Measurements from ENCODE around the gene DRC3. TPM values are rescaled to one million over a fixed set of nuclear protein-coding genes. Genes with fewer than 3 reads are reported as not detected.

DRC3 gene
- total RNA-seq, 1 donor from 2014 or later, result 0.43 TPM

DNA sequence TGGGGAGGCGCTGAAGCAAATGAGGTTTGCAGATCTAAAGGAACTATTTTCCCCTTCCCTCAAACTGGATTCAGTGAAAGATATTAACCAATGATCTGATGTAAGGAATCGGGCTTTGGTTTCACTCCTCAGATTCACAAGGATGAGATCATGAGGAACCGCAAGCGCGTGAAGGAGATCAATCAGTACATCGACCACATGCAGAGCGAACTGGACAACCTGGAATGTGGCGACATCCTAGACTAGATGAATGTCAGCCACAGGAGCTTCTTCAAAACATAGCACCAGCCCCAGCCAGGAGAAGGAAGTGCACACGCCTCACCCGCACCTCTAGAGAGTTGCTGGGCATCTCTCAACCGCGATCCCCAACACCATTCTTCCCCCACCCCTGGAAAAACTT lies 43.8 kb downstream of the DRC3 start:
- H3K27ac Mint-ChIP-seq (ENCODE audit: unreplicated experiment), result no peak overlapping the region
- H3K9me3 Mint-ChIP-seq (ENCODE audit: unreplicated experiment), result no peaks in the 10 kb centered on the region
- peaks cover 7% of the 10 kb centered on the region for H3K36me3 Mint-ChIP-seq (ENCODE audit: low read depth, unreplicated experiment)
- no peak overlapping the region for H3K4me3 Mint-ChIP-seq (ENCODE audit: unreplicated experiment)
- H3K4me1 Mint-ChIP-seq (ENCODE audit: low read depth, unreplicated experiment), result peaks cover 19% of the 10 kb centered on the region
- no peaks in the 10 kb centered on the region for H3K27me3 Mint-ChIP-seq (ENCODE audit: low read depth, unreplicated experiment)
- Histone ChIP-seq H2AFZ (ENCODE audit: low read depth, low read length) (no peak overlapping the region), H3K4me2 (ENCODE audit: low read length) (no peak overlapping the region), H3K9me3 (ENCODE audit: insufficient read depth, low read depth, low read length) (no peaks in the 10 kb centered on the region), H3K27ac (ENCODE audit: low read depth, low read length) (no peak overlapping the region), H3K36me3 (ENCODE audit: insufficient read depth, low read length) (peaks cover 2% of the 10 kb centered on the region), H3K4me3 (ENCODE audit: insufficient read depth, low read depth, low read length) (no peak overlapping the region), H3K79me2 (ENCODE audit: insufficient read depth, low read length) (no peaks in the 10 kb centered on the region), H3K4me1 (ENCODE audit: insufficient read depth, low read length) (peaks cover 9% of the 10 kb centered on the region), H4K20me1 (ENCODE audit: insufficient read depth, low read length) (peaks cover 7% of the 10 kb centered on the region), H3K27me3 (ENCODE audit: insufficient read depth, low read length) (peaks cover 2% of the 10 kb centered on the region), H3K9ac (ENCODE audit: low read length) (no peak overlapping the region)
- DNase-seq (ENCODE audit: low read depth) (no peak), FAIRE-seq (no peak)
- TF ChIP-seq EZH2 (IDR thresholded peaks at IDR 0.05; ENCODE audit: insufficient read depth, low read length), result no peak
- TF ChIP-seq, protein P1, sequence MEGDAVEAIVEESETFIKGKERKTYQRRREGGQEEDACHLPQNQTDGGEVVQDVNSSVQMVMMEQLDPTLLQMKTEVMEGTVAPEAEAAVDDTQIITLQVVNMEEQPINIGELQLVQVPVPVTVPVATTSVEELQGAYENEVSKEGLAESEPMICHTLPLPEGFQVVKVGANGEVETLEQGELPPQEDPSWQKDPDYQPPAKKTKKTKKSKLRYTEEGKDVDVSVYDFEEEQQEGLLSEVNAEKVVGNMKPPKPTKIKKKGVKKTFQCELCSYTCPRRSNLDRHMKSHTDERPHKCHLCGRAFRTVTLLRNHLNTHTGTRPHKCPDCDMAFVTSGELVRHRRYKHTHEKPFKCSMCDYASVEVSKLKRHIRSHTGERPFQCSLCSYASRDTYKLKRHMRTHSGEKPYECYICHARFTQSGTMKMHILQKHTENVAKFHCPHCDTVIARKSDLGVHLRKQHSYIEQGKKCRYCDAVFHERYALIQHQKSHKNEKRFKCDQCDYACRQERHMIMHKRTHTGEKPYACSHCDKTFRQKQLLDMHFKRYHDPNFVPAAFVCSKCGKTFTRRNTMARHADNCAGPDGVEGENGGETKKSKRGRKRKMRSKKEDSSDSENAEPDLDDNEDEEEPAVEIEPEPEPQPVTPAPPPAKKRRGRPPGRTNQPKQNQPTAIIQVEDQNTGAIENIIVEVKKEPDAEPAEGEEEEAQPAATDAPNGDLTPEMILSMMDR (IDR thresholded peaks at IDR 0.05; ENCODE audit: insufficient read depth, low read depth, low read length), result no peak

GRCh38 chr17:18017958-18018357 lies 45.3 kb downstream of the DRC3 start:
- H3K36me3 ChIP-seq (ENCODE audit: insufficient read depth, low read length), result peaks cover 2% of the 10 kb centered on the region
- H3K79me2 ChIP-seq (ENCODE audit: insufficient read depth, low read length), result no peaks in the 10 kb centered on the region
- peaks cover 2% of the 10 kb centered on the region for H3K27me3 ChIP-seq (ENCODE audit: insufficient read depth, low read length)
- H2AFZ ChIP-seq (ENCODE audit: low read depth, low read length), result no peak overlapping the region
- peak; percentile 64 for DNase-seq (ENCODE audit: low read depth)
- H3K4me3 Mint-ChIP-seq (ENCODE audit: unreplicated experiment), result peak overlapping the region; percentile 21
- no peak overlapping the region for H3K4me3 ChIP-seq (ENCODE audit: insufficient read depth, low read depth, low read length)
- H4K20me1 ChIP-seq (ENCODE audit: insufficient read depth, low read length), result peaks cover 7% of the 10 kb centered on the region
- peak overlapping the region; percentile 28 for H3K4me2 ChIP-seq (ENCODE audit: low read length)
- H3K4me1 ChIP-seq (ENCODE audit: insufficient read depth, low read length), result peaks cover 9% of the 10 kb centered on the region
- H3K9ac ChIP-seq (ENCODE audit: low read length), result no peak overlapping the region
- peaks cover 9% of the 10 kb centered on the region for H3K36me3 Mint-ChIP-seq (ENCODE audit: low read depth, unreplicated experiment)
- no peaks in the 10 kb centered on the region for H3K27me3 Mint-ChIP-seq (ENCODE audit: low read depth, unreplicated experiment)
- FAIRE-seq, result no peak
- H3K9me3 Mint-ChIP-seq (ENCODE audit: unreplicated experiment), result no peaks in the 10 kb centered on the region
- TF ChIP-seq EZH2 (IDR thresholded peaks at IDR 0.05; ENCODE audit: insufficient read depth, low read length), result no peak
- TF ChIP-seq, protein P1 (IDR thresholded peaks at IDR 0.05; ENCODE audit: insufficient read depth, low read depth, low read length), result no peak
- no peak overlapping the region for H3K27ac ChIP-seq (ENCODE audit: low read depth, low read length)
- H3K27ac Mint-ChIP-seq (ENCODE audit: unreplicated experiment), result no peak overlapping the region
- H3K9me3 ChIP-seq (ENCODE audit: insufficient read depth, low read depth, low read length), result no peaks in the 10 kb centered on the region
- H3K4me1 Mint-ChIP-seq (ENCODE audit: low read depth, unreplicated experiment), result peaks cover 19% of the 10 kb centered on the region

DNA sequence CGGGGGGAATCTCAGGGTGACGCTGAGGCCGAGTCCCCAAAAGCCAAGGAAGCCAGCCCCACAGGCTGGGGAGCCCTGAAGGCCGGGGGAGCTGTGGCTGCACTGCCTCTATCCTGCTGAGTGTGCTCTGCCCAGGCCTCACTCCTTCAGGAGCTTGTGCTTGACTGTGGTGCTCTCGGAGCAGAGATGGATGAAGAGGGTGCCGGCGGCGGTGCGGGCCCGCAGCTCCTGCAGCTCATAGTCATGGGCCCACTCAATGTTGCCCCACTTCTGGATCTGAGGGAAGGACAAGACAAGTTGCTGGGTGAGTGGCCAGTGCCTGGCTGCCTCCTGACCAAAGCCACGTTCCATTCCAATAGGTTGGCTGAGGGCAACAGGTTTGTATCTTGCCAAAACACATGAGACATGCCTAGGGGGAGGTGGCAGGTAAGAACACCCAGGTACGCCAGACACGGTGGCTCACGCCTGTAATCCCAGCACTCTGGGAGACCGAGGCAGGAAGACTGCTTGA lies 45.8 kb downstream of the DRC3 start:
- no peak for DNase-seq (ENCODE audit: low read depth)
- H3K79me2 ChIP-seq (ENCODE audit: insufficient read depth, low read length), result no peaks in the 10 kb centered on the region
- no peak for FAIRE-seq
- no peak overlapping the region for H3K27ac ChIP-seq (ENCODE audit: low read depth, low read length)
- peaks cover 2% of the 10 kb centered on the region for H3K36me3 ChIP-seq (ENCODE audit: insufficient read depth, low read length)
- TF ChIP-seq, protein P1 (IDR thresholded peaks at IDR 0.05; ENCODE audit: insufficient read depth, low read depth, low read length), result no peak
- no peak for TF ChIP-seq EZH2 (IDR thresholded peaks at IDR 0.05; ENCODE audit: insufficient read depth, low read length)
- H3K27me3 ChIP-seq (ENCODE audit: insufficient read depth, low read length), result peaks cover 2% of the 10 kb centered on the region
- no peak overlapping the region for H2AFZ ChIP-seq (ENCODE audit: low read depth, low read length)
- no peak overlapping the region for H3K27ac Mint-ChIP-seq (ENCODE audit: unreplicated experiment)
- peaks cover 19% of the 10 kb centered on the region for H3K4me1 Mint-ChIP-seq (ENCODE audit: low read depth, unreplicated experiment)
- H3K36me3 Mint-ChIP-seq (ENCODE audit: low read depth, unreplicated experiment), result peaks cover 9% of the 10 kb centered on the region
- no peaks in the 10 kb centered on the region for H3K27me3 Mint-ChIP-seq (ENCODE audit: low read depth, unreplicated experiment)
- peak overlapping the region; percentile 28 for H3K4me2 ChIP-seq (ENCODE audit: low read length)
- H3K4me1 ChIP-seq (ENCODE audit: insufficient read depth, low read length), result peaks cover 9% of the 10 kb centered on the region
- no peak overlapping the region for H3K4me3 Mint-ChIP-seq (ENCODE audit: unreplicated experiment)
- H3K4me3 ChIP-seq (ENCODE audit: insufficient read depth, low read depth, low read length), result no peak overlapping the region
- H3K9me3 ChIP-seq (ENCODE audit: insufficient read depth, low read depth, low read length), result no peaks in the 10 kb centered on the region
- H3K9me3 Mint-ChIP-seq (ENCODE audit: unreplicated experiment), result no peaks in the 10 kb centered on the region
- peaks cover 7% of the 10 kb centered on the region for H4K20me1 ChIP-seq (ENCODE audit: insufficient read depth, low read length)
- H3K9ac ChIP-seq (ENCODE audit: low read length), result no peak overlapping the region
